Natural killer cell treated with Interleukin-12 subunit alpha and Interleukin-12 subunit beta and Interleukin-15 and Interleukin-18, amount 100 ng/mL, for 72 hours (primary cell): ENCODE data around the gene VEGFD. TPM values are rescaled to one million over a fixed set of nuclear protein-coding genes. Genes with fewer than 3 reads are reported as not detected.

Source experiments
- ATAC-seq, 2 donors: fragments of 150-1000 bp; cut with Tn5 transposase in 1 of 2; sonication (Bioruptor Pico), chemical (Tn5 transposase) in 1 of 2; 2 replicates each; pipeline ENCODE4 v1.10.0; 2021
- DNase-seq: peaks from one replicate; pipeline ENCODE4 v3.0.0; 2022; ENCODE audit warnings: low spot score
- H3K27ac Mint-ChIP-seq, 2 donors: 1 replicate in 1 of 2; 2 replicates in 1 of 2; pipeline ENCODE4 v1.8.0; 2022; ENCODE audit warnings: mixed read lengths in 2 of 2, mild to moderate bottlenecking in 1 of 2, moderate library complexity in 1 of 2
- H3K27me3 Mint-ChIP-seq, 2 donors: 1 replicate in 1 of 2; 2 replicates in 1 of 2; pipeline ENCODE4 v1.8.0; 2022; ENCODE audit warnings: mixed read lengths in 2 of 2
- H3K36me3 Mint-ChIP-seq: one replicate; pipeline ENCODE4 v1.8.0; 2022; ENCODE audit warnings: mixed read lengths
- H3K4me1 Mint-ChIP-seq, 2 donors: 1 replicate in 1 of 2; 2 replicates in 1 of 2; pipeline ENCODE4 v1.8.0; 2022; ENCODE audit warnings: low read depth in 2 of 2, mixed read lengths in 2 of 2, mild to moderate bottlenecking in 1 of 2
- H3K4me3 Mint-ChIP-seq: one replicate; pipeline ENCODE4 v1.8.0; 2022; ENCODE audit warnings: mixed read lengths
- H3K9me3 Mint-ChIP-seq: 2 replicates; pipeline ENCODE4 v1.8.0; 2022; ENCODE audit warnings: mixed read lengths
- total RNA-seq, 2 donors: library from RNA; stranded (reverse); gene quantifications; one replicate each; pipeline ENCODE4 v1.2.3, GENCODE V29; 2022

The VEGFD gene
- total RNA-seq, 2 donors from 2014 or later = not detected

DNA sequence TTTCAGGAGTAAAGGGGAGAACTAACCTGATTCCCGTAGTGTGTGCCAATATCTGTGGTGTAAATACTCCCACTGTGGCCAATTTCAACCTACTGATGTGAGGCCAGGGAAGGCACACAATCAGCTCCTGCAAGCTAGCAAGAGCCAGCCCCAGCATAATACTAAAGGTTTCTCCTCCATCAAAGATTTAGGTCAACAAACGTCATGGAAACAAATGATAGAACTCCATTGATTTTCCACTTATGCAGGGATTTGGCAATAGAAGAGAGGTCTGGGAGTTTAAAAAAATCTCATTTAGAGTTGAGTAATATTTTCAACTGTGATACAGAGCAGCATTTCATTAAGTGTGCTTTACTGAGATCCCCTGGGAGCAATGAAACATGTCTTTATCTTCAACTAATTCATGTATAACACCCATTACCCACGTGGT lies 15.8 kb upstream of the VEGFD start:
- no peak for ATAC-seq
- Mint-ChIP-seq H3K27ac (no peak overlapping the region), H3K36me3 (no peaks in the 10 kb centered on the region)

DNA sequence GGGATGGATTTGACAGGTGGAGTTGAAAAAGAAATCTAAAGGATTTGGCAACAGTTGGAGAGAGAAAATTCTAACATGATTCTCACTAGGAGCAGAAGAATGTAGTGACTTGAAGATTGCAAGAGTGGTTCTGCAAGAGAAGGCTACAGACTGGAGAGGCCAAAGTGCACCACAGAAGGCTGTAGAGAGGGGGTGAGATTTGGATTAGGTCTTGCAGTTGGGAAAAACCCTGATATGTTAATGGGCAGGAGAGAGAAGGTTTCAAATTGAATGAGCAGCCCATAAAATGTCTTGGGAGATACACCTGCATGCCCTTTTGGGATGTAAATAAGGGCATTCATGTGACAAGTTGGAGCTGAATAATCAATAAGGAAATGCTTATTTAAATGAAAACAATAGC lies 14.7 kb upstream of the VEGFD start:
- Mint-ChIP-seq H3K4me1 (no peaks in the 10 kb centered on the region), H3K9me3 (no peaks in the 10 kb centered on the region), H3K27ac (no peak overlapping the region), H3K27me3 (peaks cover 9 to 10% of the 10 kb centered on the region in 2 donors), H3K36me3 (no peaks in the 10 kb centered on the region), H3K4me3 (no peak overlapping the region)
- no peak for ATAC-seq
- no peak for DNase-seq

More for the DNA sequence above, 15.8 kb upstream of the VEGFD start:
- Mint-ChIP-seq H3K9me3 (no peaks in the 10 kb centered on the region), H3K4me3 (no peak overlapping the region), H3K4me1 (no peaks in the 10 kb centered on the region), H3K27me3 (peaks cover 10 to 12% of the 10 kb centered on the region in 2 donors)
- DNase-seq = no peak

DNA sequence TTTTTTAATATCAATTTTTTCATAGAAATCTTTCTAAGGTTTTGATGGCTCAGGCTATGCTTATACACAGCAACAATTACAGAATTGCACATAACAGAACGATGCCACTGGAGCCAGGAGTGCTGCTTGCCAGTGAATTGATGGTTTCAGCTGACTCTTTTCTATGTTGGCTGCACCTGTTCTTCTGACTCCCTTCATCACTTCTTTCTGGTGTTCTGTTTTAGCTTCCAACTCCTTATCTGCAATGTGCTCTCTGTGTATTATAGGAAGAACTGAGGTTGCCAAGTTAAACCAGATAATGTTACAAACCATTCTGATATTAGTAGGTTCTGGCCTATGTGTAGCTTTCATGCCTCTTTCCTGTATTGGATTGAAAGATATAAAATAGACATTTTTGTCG lies 11.6 kb upstream of the VEGFD start:
- peaks cover 10 to 13% of the 10 kb centered on the region in 2 donors for H3K27me3 Mint-ChIP-seq
- no peaks in the 10 kb centered on the region for H3K9me3 Mint-ChIP-seq
- H3K27ac Mint-ChIP-seq = no peak overlapping the region
- no peaks in the 10 kb centered on the region for H3K4me1 Mint-ChIP-seq
- no peak overlapping the region for H3K4me3 Mint-ChIP-seq
- no peak for DNase-seq
- no peak for ATAC-seq
- no peaks in the 10 kb centered on the region for H3K36me3 Mint-ChIP-seq

DNA sequence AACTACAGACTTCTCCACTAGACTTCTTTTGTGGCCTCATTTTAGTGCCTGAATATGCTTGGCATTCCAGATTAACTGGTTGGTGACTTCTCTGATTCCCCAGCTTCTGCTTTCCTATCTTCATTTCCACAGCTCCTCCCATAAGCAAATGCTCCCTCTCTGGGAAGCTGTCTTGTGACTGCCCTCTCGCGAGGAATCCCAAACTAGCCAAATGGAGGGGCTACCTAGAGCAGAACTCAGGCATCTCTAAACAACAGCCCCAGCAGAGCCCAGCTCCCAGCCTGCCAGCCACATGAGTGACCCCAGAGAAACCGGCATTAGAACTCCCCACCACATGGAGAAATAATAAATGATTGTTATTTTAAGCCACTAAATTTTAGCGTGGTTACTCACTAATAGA lies 7.6 kb upstream of the VEGFD start:
- Mint-ChIP-seq H3K4me1 (no peaks in the 10 kb centered on the region), H3K27me3 (peaks cover 0 to 15% of the 10 kb centered on the region in 2 donors), H3K4me3 (no peak overlapping the region), H3K36me3 (no peaks in the 10 kb centered on the region), H3K9me3 (no peaks in the 10 kb centered on the region), H3K27ac (no peak overlapping the region)
- no peak for ATAC-seq
- no peak for DNase-seq

DNA sequence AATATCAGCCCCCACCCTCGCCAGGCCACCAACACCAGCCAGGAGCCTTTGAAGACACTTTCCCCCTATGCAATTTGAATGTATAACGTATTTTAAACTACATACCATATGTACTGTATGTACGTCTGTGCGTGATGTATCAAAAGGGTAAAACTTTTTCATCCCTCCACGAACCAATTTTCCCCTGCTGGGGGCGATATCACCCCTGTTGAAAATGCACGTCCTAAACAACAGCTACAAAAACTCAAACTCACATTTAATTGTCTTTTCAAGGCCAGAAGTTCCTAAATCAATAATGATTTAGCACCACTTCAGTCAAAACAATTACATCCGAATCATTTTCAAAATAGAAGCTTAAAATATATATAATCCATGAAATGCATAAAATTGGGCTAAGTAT lies 1.4 kb downstream of the VEGFD start:
- ATAC-seq = no peak
- H3K4me1 Mint-ChIP-seq = no peaks in the 10 kb centered on the region
- H3K27ac Mint-ChIP-seq = no peak overlapping the region
- no peak for DNase-seq
- H3K36me3 Mint-ChIP-seq = no peaks in the 10 kb centered on the region
- peaks cover 21 to 30% of the 10 kb centered on the region in 2 donors for H3K27me3 Mint-ChIP-seq
- H3K9me3 Mint-ChIP-seq = no peaks in the 10 kb centered on the region
- no peak overlapping the region for H3K4me3 Mint-ChIP-seq

DNA sequence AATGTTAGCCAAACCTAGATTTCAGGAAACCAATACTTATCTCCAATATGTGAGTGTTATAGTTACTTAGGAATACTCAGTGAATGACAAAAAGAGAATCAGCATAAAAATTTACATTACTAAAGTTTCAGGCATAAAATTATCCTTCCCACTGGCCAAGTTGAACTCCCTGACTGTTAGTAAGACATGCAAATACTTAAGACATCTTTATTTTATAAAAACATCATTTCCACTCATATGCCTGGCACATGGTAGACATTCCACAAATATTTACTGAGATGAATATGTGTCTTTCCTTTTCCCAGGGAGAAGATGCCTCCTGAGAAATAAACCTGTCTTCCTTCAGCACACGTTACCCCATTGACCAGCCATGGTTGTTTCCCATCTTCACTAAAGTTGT lies 7.3 kb downstream of the VEGFD start:
- no peaks in the 10 kb centered on the region for H3K36me3 Mint-ChIP-seq
- H3K27ac Mint-ChIP-seq = no peak overlapping the region
- H3K4me3 Mint-ChIP-seq = no peak overlapping the region
- H3K27me3 Mint-ChIP-seq = peaks cover 5 to 22% of the 10 kb centered on the region in 2 donors
- DNase-seq = no peak
- ATAC-seq = no peak
- no peaks in the 10 kb centered on the region for H3K9me3 Mint-ChIP-seq
- H3K4me1 Mint-ChIP-seq = no peaks in the 10 kb centered on the region

DNA sequence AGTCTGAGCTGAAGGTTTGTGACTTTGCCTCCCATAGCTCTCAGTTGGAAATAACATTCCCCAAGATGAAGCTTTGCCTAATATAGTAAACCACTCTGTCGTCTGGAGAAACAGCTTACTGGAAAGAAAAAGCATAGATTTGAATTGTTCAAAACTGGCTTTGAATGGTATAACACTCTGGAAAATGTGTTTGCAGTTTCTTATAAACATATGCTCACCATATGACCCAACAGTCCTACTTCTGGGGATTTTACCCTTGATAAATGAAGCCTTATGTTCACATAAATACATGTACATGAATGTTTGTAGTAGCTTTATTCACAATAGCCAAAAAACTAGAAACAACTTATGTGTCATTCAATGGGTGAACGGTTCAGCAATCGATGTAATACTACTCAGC lies 10.2 kb downstream of the VEGFD start:
- Mint-ChIP-seq H3K9me3 (no peaks in the 10 kb centered on the region), H3K27me3 (peaks cover 11 to 23% of the 10 kb centered on the region in 2 donors), H3K4me3 (no peak overlapping the region), H3K4me1 (no peaks in the 10 kb centered on the region), H3K27ac (no peak overlapping the region), H3K36me3 (no peaks in the 10 kb centered on the region)
- no peak for DNase-seq
- no peak for ATAC-seq

DNA sequence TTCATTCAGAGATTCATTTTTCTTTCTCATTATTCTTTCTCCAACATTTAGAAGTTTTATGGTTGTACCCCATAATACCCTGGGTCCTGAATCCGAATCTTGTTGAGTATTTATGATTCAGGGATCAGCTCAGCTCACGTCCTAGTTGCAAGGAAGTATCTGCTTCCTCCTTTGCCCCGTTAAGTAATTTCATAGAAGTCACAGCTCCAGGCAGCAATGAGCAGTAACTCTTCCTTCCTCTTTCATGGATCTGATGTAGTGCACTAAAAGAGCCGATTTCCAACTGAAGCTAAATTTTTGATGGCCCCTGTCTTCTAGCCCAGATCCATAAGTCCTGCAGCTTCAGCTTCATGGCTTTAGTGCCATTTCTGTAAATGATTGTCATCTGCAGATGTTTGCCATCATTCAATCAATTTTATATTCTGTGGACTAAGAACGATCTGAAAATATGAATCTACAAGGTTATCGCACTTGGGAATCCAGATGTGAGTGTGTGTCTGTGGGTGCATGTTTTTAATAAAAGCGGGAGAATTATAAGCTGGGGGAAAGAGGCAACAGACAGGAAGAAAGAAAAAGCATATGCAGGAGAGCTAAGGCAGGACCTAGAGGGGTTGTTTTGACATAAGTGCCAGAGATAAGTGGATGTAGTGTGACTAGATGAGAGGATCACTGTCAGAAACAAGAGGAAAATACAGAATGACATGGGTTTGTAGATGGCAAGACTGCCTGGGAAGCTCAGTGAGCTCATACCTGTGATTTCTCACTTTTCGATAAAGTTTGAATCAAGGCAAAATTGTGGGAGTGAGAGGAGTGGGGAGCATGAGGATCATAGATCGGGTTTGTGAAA lies 17.5 kb downstream of the VEGFD start:
- no peaks in the 10 kb centered on the region for H3K36me3 Mint-ChIP-seq
- DNase-seq (no peak), ATAC-seq (no peak)
- no peak overlapping the region for H3K4me3 Mint-ChIP-seq
- H3K4me1 Mint-ChIP-seq = no peaks in the 10 kb centered on the region
- no peaks in the 10 kb centered on the region for H3K9me3 Mint-ChIP-seq
- peaks cover 32 to 41% of the 10 kb centered on the region in 2 donors for H3K27me3 Mint-ChIP-seq
- H3K27ac Mint-ChIP-seq = no peak overlapping the region

DNA sequence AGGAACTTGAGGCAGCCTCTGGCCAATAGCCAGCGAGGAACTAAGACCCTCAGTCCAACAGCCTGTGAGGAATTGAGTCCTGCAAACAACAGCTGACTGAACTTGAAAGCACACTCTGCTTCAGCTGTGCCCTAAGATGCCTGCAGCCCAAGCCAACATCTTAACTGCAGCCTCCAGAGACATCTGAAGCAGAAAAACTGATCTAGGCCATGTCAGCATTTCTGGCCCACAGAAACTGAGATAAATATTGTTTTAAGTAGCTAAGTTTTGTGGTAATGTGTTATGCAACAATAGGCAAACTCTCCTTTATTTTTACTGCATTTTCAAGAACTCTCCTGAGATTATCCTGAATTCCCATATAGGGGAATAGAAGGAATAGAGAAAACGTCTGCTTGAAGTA lies 24.5 kb downstream of the VEGFD start:
- Mint-ChIP-seq H3K4me1 (no peaks in the 10 kb centered on the region), H3K36me3 (no peaks in the 10 kb centered on the region), H3K9me3 (no peaks in the 10 kb centered on the region), H3K27me3 (peaks cover 19 to 28% of the 10 kb centered on the region in 2 donors), H3K4me3 (no peak overlapping the region), H3K27ac (no peak overlapping the region)
- no peak for DNase-seq
- ATAC-seq = no peak

DNA sequence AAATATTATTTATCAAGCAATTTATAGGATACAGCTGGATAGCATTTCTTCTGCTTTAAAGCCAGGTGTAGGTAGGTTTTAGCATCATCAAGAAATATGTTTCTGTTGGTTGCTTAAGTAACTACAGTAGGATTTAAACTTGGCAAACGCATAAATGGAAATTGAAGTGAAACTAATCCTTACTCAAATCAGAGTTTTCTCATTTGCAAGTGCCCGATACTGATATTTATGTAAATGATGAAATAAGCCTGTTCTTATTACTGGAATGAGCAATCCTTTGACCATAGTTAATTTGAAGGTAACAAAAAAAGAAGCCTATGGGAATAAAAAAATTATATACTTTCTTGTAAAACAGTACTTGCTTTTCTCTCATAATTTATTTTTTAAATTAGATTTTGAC lies 25.7 kb downstream of the VEGFD start:
- DNase-seq (no peak), ATAC-seq (no peak)
- Mint-ChIP-seq H3K4me1 (no peaks in the 10 kb centered on the region), H3K4me3 (no peak overlapping the region), H3K27ac (no peak overlapping the region), H3K36me3 (no peaks in the 10 kb centered on the region), H3K9me3 (no peaks in the 10 kb centered on the region), H3K27me3 (peaks cover 12 to 23% of the 10 kb centered on the region in 2 donors)

DNA sequence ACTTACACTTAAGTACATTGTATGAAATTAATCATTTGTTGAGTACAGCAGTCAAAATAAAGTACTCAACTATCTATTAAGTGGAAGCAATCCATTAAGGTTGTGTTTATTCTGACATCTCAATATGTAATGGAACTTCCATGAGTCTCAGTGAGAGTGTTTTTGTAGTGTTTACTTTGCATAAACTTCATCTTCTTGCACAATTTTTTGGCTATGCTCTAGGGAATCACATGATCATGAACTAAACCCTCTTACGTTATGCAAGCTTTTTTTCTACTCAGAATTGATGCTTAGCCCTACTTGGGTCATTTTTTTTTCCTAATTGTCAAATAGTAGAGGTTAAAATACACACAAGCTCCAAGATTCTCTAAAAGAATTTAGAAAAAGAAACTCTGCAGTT lies 27.8 kb downstream of the VEGFD start:
- DNase-seq = no peak
- peaks cover 12 to 21% of the 10 kb centered on the region in 2 donors for H3K27me3 Mint-ChIP-seq
- H3K9me3 Mint-ChIP-seq = no peaks in the 10 kb centered on the region
- no peak overlapping the region for H3K4me3 Mint-ChIP-seq
- no peak for ATAC-seq
- no peak overlapping the region for H3K27ac Mint-ChIP-seq
- no peaks in the 10 kb centered on the region for H3K4me1 Mint-ChIP-seq
- H3K36me3 Mint-ChIP-seq = no peaks in the 10 kb centered on the region

DNA sequence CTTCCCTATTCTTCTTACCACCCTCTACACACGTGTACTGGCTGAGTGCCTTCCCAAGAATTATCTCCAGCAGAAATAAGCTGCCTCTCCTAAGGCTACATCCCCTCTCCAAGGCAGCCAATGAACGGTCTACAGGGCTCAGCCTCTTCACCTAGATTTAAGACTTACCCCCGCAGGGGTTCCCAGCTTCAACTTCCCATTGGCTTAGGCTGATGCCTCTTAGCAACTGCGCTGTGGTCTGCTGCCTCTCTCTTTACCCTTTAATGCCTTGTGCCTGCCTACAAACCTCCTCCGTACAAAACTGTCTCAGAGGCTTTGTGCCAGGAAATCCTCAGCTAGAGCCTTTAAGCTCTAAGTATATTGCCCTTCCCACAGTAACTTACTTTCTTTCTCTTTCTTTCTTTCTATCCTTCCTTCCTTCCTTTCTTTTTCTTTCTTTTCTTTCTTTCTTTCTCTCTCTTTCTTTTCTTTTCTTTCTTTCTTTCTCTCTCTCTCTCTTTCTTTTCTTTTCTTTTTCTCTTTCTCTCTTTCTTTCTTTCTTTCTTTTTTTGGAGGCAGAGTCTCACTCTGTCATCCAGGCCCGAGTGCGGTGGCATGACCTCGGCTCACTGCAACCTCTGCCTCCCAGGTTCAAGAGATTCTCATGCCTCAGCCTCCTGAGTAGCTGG lies 33.8 kb downstream of the VEGFD start:
- DNase-seq (no peak), ATAC-seq (no peak)
- no peaks in the 10 kb centered on the region for H3K36me3 Mint-ChIP-seq
- no peak overlapping the region for H3K27ac Mint-ChIP-seq
- H3K9me3 Mint-ChIP-seq = no peaks in the 10 kb centered on the region
- H3K4me3 Mint-ChIP-seq = no peak overlapping the region
- no peaks in the 10 kb centered on the region for H3K4me1 Mint-ChIP-seq
- H3K27me3 Mint-ChIP-seq = peaks cover 12 to 20% of the 10 kb centered on the region in 2 donors

DNA sequence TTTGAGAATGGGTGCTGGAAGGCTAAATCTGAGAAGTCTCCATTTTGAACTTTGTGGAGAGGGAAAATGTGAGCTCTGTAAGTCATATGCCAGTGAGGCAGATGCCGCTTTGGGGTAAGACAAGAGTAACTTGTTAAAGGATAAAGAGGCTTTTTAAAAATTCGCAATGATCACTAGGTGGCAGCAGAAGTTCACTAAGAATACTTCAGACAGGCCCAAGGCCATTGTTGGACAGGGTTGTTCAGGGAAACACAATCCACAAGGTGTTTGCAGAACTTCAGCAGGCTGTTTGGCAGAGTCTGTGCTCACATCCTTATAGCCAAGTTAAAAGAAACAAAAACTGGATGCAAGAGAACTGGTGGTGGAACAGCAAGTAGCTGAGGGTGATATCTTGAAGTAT lies 35.2 kb downstream of the VEGFD start:
- no peak overlapping the region for H3K4me3 Mint-ChIP-seq
- no peak overlapping the region for H3K27ac Mint-ChIP-seq
- no peaks in the 10 kb centered on the region for H3K9me3 Mint-ChIP-seq
- peaks cover 13 to 21% of the 10 kb centered on the region in 2 donors for H3K27me3 Mint-ChIP-seq
- no peaks in the 10 kb centered on the region for H3K36me3 Mint-ChIP-seq
- DNase-seq (no peak), ATAC-seq (no peak)
- no peaks in the 10 kb centered on the region for H3K4me1 Mint-ChIP-seq

DNA sequence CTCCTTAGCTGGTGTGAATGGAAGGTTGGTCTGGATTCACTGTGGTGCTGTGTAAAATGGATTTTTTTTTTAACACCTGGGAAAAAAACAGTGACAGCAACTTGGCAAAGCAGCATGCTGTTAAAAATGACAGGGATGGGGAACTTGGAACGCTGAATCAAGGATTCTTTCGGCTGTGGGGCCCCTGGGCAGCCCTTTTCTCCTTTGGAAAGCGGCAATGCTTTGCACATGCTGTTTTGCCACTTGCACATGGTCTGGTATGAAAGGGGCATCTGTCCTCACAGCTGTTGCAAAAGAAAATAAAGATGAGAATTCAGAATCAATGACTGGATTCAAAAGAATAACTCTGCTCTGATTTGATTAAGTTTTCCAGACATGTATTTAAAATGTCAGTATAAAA lies 38.2 kb downstream of the VEGFD start:
- H3K27ac Mint-ChIP-seq = no peak overlapping the region
- H3K4me1 Mint-ChIP-seq = no peaks in the 10 kb centered on the region
- H3K4me3 Mint-ChIP-seq = no peak overlapping the region
- DNase-seq (no peak), ATAC-seq (no peak)
- peaks cover 22 to 29% of the 10 kb centered on the region in 2 donors for H3K27me3 Mint-ChIP-seq
- H3K36me3 Mint-ChIP-seq = no peaks in the 10 kb centered on the region
- no peaks in the 10 kb centered on the region for H3K9me3 Mint-ChIP-seq
